ENCODE data around the gene MYO18B. TPM values are rescaled to one million over a fixed set of nuclear protein-coding genes. Genes with fewer than 3 reads are reported as not detected.

MYO18B gene
- polyA plus RNA-seq, 3 donors, result not detected

DNA sequence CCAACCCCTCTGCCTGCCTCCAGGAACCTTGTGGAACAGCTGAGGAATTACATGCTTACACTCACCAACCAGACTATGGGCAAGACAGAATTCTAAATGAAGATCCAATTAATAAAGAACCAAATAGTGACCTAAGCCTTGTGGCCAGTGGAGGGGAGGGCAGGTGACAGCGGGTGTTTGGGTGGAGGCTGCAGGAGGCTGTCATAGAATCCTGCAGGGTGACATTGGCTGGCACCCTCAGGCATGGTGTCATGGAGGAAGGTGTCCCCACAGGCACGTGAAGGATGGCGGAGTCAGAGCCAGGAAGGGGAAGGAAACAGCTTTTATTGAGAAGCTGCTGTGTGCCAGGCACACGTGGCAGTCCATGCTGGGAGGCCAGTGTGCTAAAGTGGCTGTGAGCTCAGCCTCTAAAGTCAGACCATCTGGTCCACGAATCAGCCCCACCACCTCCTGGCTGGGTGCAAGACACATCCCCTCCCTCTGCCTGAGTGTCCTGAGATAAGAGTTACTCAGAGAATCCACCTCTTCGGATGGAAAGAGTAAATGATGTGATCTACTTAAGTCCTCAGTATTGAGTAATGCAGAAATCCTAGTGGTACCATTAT, 8.7 kb downstream of the MYO18B start:
- H3K27ac Mint-ChIP-seq, result peak overlapping the region in 1 of 7 donors; percentile 51

DNA sequence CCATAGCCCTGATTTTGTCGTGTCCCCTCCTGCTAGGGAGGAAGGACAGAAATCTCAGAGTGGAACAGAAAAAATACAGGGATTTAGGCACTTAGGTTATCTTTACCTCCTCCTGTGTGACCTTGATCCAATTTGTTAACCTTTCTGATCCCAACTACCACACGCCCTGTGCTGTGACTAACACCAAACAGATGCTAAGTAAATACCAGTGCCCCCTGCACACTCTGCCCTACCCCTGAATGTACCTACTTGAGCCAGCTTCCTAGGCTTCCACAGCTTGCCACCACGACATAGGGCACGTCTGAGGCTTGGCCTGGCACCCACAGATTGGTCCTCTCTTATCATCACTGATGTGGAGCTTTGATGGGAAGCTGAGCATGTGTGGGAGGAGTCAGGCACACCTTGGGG, 9.2 kb downstream of the MYO18B start:
- no peak for DNase-seq
- Histone ChIP-seq H4K20me1 (ENCODE audit: insufficient read depth, low read length) (no peaks in the 10 kb centered on the region), H3K9me3 (replicated peaks in 1 of 2; ENCODE audit: control insufficient read depth in 1 of 2, insufficient read depth in 1 of 2, low read length in 2 of 2) (no peaks in the 10 kb centered on the region), H3K27me3 (ENCODE audit: control insufficient read depth in 2 of 2, insufficient read depth in 2 of 2, low read length in 2 of 2) (no peaks in the 10 kb centered on the region), H3K79me2 (ENCODE audit: insufficient read depth, low read length) (no peaks in the 10 kb centered on the region), H3K4me3 (replicated peaks in 1 of 3; ENCODE audit: low read depth in 2 of 3, low read length in 3 of 3) (no peak overlapping the region), H3K9ac (ENCODE audit: insufficient read depth, low read length, poor library complexity, severe bottlenecking) (no peak overlapping the region), H3K36me3 (replicated peaks in 1 of 2; ENCODE audit: control insufficient read depth in 1 of 2, insufficient read depth in 2 of 2, low read length in 2 of 2) (no peaks in the 10 kb centered on the region), H3K27ac (ENCODE audit: low read depth in 1 of 2, low read length in 2 of 2) (no peak overlapping the region), H3K4me2 (replicated peaks; ENCODE audit: extremely low read depth, low read length, poor library complexity, severe bottlenecking) (no peak overlapping the region), H2AFZ (ENCODE audit: insufficient read depth, low read depth, low read length, poor library complexity, severe bottlenecking) (no peak overlapping the region), H3K4me1 (ENCODE audit: control insufficient read depth in 1 of 2, insufficient read depth in 2 of 2, low read length in 2 of 2) (peaks cover 0 to 3% of the 10 kb centered on the region in 2 donors)
- TF ChIP-seq, protein P1, sequence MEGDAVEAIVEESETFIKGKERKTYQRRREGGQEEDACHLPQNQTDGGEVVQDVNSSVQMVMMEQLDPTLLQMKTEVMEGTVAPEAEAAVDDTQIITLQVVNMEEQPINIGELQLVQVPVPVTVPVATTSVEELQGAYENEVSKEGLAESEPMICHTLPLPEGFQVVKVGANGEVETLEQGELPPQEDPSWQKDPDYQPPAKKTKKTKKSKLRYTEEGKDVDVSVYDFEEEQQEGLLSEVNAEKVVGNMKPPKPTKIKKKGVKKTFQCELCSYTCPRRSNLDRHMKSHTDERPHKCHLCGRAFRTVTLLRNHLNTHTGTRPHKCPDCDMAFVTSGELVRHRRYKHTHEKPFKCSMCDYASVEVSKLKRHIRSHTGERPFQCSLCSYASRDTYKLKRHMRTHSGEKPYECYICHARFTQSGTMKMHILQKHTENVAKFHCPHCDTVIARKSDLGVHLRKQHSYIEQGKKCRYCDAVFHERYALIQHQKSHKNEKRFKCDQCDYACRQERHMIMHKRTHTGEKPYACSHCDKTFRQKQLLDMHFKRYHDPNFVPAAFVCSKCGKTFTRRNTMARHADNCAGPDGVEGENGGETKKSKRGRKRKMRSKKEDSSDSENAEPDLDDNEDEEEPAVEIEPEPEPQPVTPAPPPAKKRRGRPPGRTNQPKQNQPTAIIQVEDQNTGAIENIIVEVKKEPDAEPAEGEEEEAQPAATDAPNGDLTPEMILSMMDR (IDR thresholded peaks at IDR 0.05), result no peak
- intact Hi-C loops (cut with micrococcal nuclease), result no loop called here
- Mint-ChIP-seq H3K36me3 (no peaks in the 10 kb centered on the region), H3K27ac (no peak overlapping the region), H3K4me1 (peaks cover 10% of the 10 kb centered on the region), H3K27me3 (ENCODE audit: low read depth in 3 of 3) (peaks cover 5 to 13% (median 9%) of the 10 kb centered on the region in 3 donors), H3K9me3 (peaks cover 0 to 5% (median 0%) of the 10 kb centered on the region in 7 donors), H3K4me3 (no peak overlapping the region)
- no CpG with 5 or more reads among the region's 4 CpGs for WGBS (ENCODE audit: insufficient coverage)

More for the DNA sequence above, 8.7 kb downstream of the MYO18B start:
- peaks cover 5 to 13% (median 9%) of the 10 kb centered on the region in 3 donors for H3K27me3 Mint-ChIP-seq (ENCODE audit: low read depth in 3 of 3)
- Histone ChIP-seq H3K4me3 (replicated peaks in 1 of 3; ENCODE audit: low read depth in 2 of 3, low read length in 3 of 3) (no peak overlapping the region), H3K4me2 (replicated peaks; ENCODE audit: extremely low read depth, low read length, poor library complexity, severe bottlenecking) (no peak overlapping the region), H3K9me3 (replicated peaks in 1 of 2; ENCODE audit: control insufficient read depth in 1 of 2, insufficient read depth in 1 of 2, low read length in 2 of 2) (no peaks in the 10 kb centered on the region), H3K36me3 (replicated peaks in 1 of 2; ENCODE audit: control insufficient read depth in 1 of 2, insufficient read depth in 2 of 2, low read length in 2 of 2) (no peaks in the 10 kb centered on the region), H3K9ac (ENCODE audit: insufficient read depth, low read length, poor library complexity, severe bottlenecking) (no peak overlapping the region), H3K4me1 (ENCODE audit: control insufficient read depth in 1 of 2, insufficient read depth in 2 of 2, low read length in 2 of 2) (peaks cover 0 to 3% of the 10 kb centered on the region in 2 donors), H3K27ac (ENCODE audit: low read depth in 1 of 2, low read length in 2 of 2) (no peak overlapping the region), H3K79me2 (ENCODE audit: insufficient read depth, low read length) (no peaks in the 10 kb centered on the region), H3K27me3 (ENCODE audit: control insufficient read depth in 2 of 2, insufficient read depth in 2 of 2, low read length in 2 of 2) (no peaks in the 10 kb centered on the region), H2AFZ (ENCODE audit: insufficient read depth, low read depth, low read length, poor library complexity, severe bottlenecking) (no peak overlapping the region), H4K20me1 (ENCODE audit: insufficient read depth, low read length) (no peaks in the 10 kb centered on the region)
- intact Hi-C loops (cut with micrococcal nuclease), result no loop called here
- DNase-seq, result peak; percentile 12 to 48 (median 34)
- no peak overlapping the region for H3K4me3 Mint-ChIP-seq
- WGBS (ENCODE audit: insufficient coverage), result 33% methylated on average over 5 of the region's 6 CpGs
- H3K4me1 Mint-ChIP-seq, result peaks cover 10% of the 10 kb centered on the region
- no peaks in the 10 kb centered on the region for H3K36me3 Mint-ChIP-seq
- peaks cover 0 to 5% (median 0%) of the 10 kb centered on the region in 7 donors for H3K9me3 Mint-ChIP-seq
- TF ChIP-seq, protein P1 (IDR thresholded peaks at IDR 0.05), result no peak
